ENCODE measurements around the gene MRPL28. TPM values are rescaled to one million over a fixed set of nuclear protein-coding genes. Genes with fewer than 3 reads are reported as not detected.
"Not testable (repeated sequence)": the region's sequence is repeated elsewhere in the genome, so short reads cannot be mapped to it uniquely, and the experiment has no call there.

Gene MRPL28
- total RNA-seq, 2 donors from 2014 or later, result 83.4 to 84.3 TPM

GRCh38 chr16:389352-389751, 19.0 kb upstream of the MRPL28 start:
- peak overlapping the region; percentile 78 to 83 for H3K27ac ChIP-seq
- H3K27me3 ChIP-seq (replicated peaks; ENCODE audit: insufficient read depth), result no peaks in the 10 kb centered on the region
- H3K9me3 ChIP-seq, result no peaks in the 10 kb centered on the region
- TF ChIP-seq POLR2AphosphoS5 (IDR thresholded peaks at IDR 0.05) (no peak), CTCF (IDR thresholded peaks at IDR 0.05) (no peak), POLR2A (IDR thresholded peaks at IDR 0.05) (no peak)
- H3K4me1 ChIP-seq (replicated peaks), result no peaks in the 10 kb centered on the region
- no peaks in the 10 kb centered on the region for H3K36me3 ChIP-seq
- WGBS, result 91% methylated on average over 10 of the region's 10 CpGs
- intact Hi-C loops (cut with DNase I), result no loop called here
- DNase-seq (ENCODE audit: low spot score), result no peak
- H3K4me3 ChIP-seq, result no peak overlapping the region

GRCh38 chr16:387761-388666, 17.7 kb upstream of the MRPL28 start:
- H3K4me1 ChIP-seq (replicated peaks); H3K4me3 ChIP-seq; H3K36me3 ChIP-seq; H3K27me3 ChIP-seq (replicated peaks; ENCODE audit: insufficient read depth); intact Hi-C loops (cut with DNase I); H3K9me3 ChIP-seq: not testable (repeated sequence)
- WGBS, result 15% methylated on average over 20 of the region's 20 CpGs
- peak; percentile 76 for TF ChIP-seq POLR2AphosphoS5 (IDR thresholded peaks at IDR 0.05)
- peak overlapping the region; percentile 78 to 83 for H3K27ac ChIP-seq
- DNase-seq (ENCODE audit: low spot score), result peak; percentile 58

- no peak for DNase-seq (ENCODE audit: low spot score)
Measured at GRCh38 chr16:386641-387156, 16.4 kb upstream of the MRPL28 start.

GRCh38 chr16:383326-384051, 13.2 kb upstream of the MRPL28 start:
- no peaks in the 10 kb centered on the region for H3K27me3 ChIP-seq (replicated peaks; ENCODE audit: insufficient read depth)
- peak overlapping the region; percentile 72 to 92 for H3K4me3 ChIP-seq
- peak; percentile 76 for DNase-seq (ENCODE audit: low spot score)
- no peak for TF ChIP-seq CTCF (IDR thresholded peaks at IDR 0.05)
- peak; percentile 79 for TF ChIP-seq POLR2AphosphoS5 (IDR thresholded peaks at IDR 0.05)
- peak; percentile 69 for TF ChIP-seq POLR2A (IDR thresholded peaks at IDR 0.05)
- H3K36me3 ChIP-seq, result no peaks in the 10 kb centered on the region
- peak overlapping the region; percentile 86 to 97 for H3K27ac ChIP-seq
- intact Hi-C loops (cut with DNase I), result no loop called here
- no peaks in the 10 kb centered on the region for H3K9me3 ChIP-seq
- 29% methylated on average over 33 of the region's 33 CpGs for WGBS
- peaks cover 14% of the 10 kb centered on the region for H3K4me1 ChIP-seq (replicated peaks)

More at GRCh38 chr16:386641-387156, 16.4 kb upstream of the MRPL28 start:
- Histone ChIP-seq H3K9me3 (no peaks in the 10 kb centered on the region), H3K4me1 (replicated peaks) (no peaks in the 10 kb centered on the region), H3K27ac (peak overlapping the region; percentile 78 to 83), H3K4me3 (no peak overlapping the region), H3K27me3 (replicated peaks; ENCODE audit: insufficient read depth) (no peaks in the 10 kb centered on the region), H3K36me3 (no peaks in the 10 kb centered on the region)
- intact Hi-C loops (cut with DNase I), result no loop called here
- WGBS, result 35% methylated on average over 19 of the region's 19 CpGs
- TF ChIP-seq POLR2AphosphoS5 (IDR thresholded peaks at IDR 0.05), result peak; percentile 19
- no peak for TF ChIP-seq POLR2A (IDR thresholded peaks at IDR 0.05)
- TF ChIP-seq CTCF (IDR thresholded peaks at IDR 0.05), result peak in 1 of 4 experiments; percentile 6

All from prostate gland (tissue), 2 donors.